Measurements from ENCODE around the gene CCPG1.

CCPG1 gene

DNA sequence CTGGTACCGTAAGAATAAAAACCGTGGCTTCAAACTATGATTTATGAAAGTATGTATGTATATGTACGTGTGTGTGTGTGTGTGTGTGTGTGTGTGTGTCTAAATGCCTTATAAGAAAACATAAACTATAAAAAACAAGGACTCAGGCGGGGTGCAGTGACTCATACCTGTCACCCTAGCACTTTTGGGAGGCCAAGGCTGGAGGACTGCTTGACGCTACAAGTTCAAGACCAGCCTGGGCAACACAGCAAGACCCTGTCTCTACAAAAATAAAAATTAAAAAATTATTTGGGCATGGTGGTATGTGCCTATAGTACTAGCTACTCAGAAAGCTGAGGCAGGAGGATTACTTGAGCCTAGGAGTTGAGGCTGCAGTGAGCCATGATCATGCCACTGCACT lies 29.1 kb downstream of the CCPG1 start:
- Histone ChIP-seq H3K9me3 (ENCODE audit: control insufficient read depth, low read length) (no peaks in the 10 kb centered on the region), H3K4me3 (ENCODE audit: extremely low read depth, insufficient read depth, low read length, poor library complexity, severe bottlenecking) (no peak overlapping the region), H3K4me1 (ENCODE audit: control insufficient read depth, insufficient read depth, low read length, poor library complexity, severe bottlenecking) (no peaks in the 10 kb centered on the region), H3K27ac (ENCODE audit: low read depth, low read length, severe bottlenecking) (no peak overlapping the region), H3K36me3 (ENCODE audit: control insufficient read depth, insufficient read depth, low read length) (peaks cover 15% of the 10 kb centered on the region)
- WGBS, 2 experiments (ENCODE audit: insufficient coverage in 2 of 2) = 95% methylated on average over 3 of the region's 5 CpGs; no CpG with 5 or more reads in 1 of the 2 experiments

DNA sequence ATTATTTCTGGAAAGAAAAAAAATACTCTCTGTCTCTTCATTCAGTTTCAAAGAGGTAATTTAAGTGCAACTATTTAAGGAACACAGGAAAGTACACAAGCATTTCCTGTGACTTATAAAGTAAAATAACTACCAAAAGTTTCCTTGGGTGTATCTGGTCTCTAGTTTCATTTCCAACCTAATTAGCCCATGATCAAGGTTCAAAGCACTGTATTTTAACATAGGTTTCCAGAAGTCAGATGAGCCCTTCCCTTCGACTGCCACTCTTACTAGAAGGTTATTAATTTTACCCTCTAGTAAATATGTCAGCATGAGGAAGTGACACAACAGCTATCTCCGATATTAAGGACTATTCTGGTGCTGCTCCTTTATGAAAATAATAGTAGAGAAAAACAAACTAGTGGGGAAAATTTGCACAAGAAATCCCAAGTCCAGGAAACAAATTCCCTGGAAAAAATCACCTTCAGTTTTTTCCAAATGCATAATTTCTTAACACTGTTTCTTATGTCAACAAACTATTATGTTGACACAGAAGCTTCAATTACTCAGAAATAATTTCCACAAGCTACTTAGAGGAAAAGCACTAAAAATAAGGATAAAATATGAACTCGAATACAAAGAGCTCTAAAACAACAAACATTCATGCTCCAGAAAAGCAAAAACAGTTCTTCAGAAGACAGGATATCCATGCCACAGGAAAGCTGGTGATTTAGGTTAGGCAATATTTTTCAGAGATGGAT lies 35.3 kb downstream of the CCPG1 start:
- Histone ChIP-seq H3K9me3 (ENCODE audit: control insufficient read depth, low read length) (no peaks in the 10 kb centered on the region), H3K36me3 (ENCODE audit: control insufficient read depth, insufficient read depth, low read length) (no peaks in the 10 kb centered on the region), H3K4me1 (ENCODE audit: control insufficient read depth, insufficient read depth, low read length, poor library complexity, severe bottlenecking) (no peaks in the 10 kb centered on the region), H3K4me3 (ENCODE audit: extremely low read depth, insufficient read depth, low read length, poor library complexity, severe bottlenecking) (no peak overlapping the region), H3K27ac (ENCODE audit: low read depth, low read length, severe bottlenecking) (no peak overlapping the region)
- WGBS, 2 experiments (ENCODE audit: insufficient coverage in 2 of 2) = no CpG with 5 or more reads among the region's 3 CpGs

DNA sequence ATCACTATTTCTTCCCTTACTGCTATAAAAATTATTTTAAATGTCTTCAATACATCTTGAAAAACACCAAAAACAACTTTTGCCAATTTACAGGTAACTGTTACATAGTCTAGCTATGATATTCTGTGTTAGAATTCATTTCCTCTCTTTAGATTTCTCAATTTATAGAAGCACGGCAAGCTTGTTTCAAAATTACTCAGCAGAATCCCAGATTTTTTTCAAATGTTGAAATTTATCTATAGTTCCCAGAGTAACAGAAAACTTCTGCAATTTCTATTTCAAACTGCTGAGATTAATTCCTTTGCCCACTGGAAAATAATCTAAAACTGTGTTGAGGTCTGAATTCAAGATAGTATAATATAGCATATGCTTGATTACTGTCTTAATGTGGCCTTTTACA lies 41.2 kb downstream of the CCPG1 start:
- Histone ChIP-seq H3K36me3 (ENCODE audit: control insufficient read depth, insufficient read depth, low read length) (no peaks in the 10 kb centered on the region), H3K4me1 (ENCODE audit: control insufficient read depth, insufficient read depth, low read length, poor library complexity, severe bottlenecking) (no peaks in the 10 kb centered on the region), H3K9me3 (ENCODE audit: control insufficient read depth, low read length) (no peaks in the 10 kb centered on the region), H3K27ac (ENCODE audit: low read depth, low read length, severe bottlenecking) (no peak overlapping the region), H3K4me3 (ENCODE audit: extremely low read depth, insufficient read depth, low read length, poor library complexity, severe bottlenecking) (no peak overlapping the region)
- WGBS, 2 experiments (ENCODE audit: insufficient coverage in 2 of 2) = no CpG with 5 or more reads among the region's 1 CpG

DNA sequence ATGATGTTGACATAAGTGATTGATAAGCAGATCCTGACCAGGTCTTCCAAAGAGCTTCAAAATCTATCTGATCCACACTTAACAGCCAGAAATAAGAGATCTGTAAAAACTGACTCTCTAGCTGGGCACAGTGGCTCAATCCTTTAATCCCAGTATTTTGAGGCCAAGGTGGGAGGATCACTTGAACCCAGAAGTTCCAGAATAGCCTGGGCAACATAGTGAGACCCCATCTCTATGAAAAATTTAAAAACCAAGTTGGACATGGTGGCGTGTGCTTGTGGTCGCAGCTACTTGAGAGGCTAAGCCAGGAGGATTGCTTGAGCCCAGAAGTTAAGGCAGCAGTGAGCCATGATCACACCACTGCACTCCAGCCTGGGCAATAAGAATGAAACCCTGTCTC lies 45.5 kb downstream of the CCPG1 start:
- 86 to 94% methylated on average over 2 of the region's 2 CpGs for WGBS, 2 experiments (ENCODE audit: insufficient coverage in 2 of 2)
- no peaks in the 10 kb centered on the region for H3K9me3 ChIP-seq (ENCODE audit: control insufficient read depth, low read length)
- no peak overlapping the region for H3K4me3 ChIP-seq (ENCODE audit: extremely low read depth, insufficient read depth, low read length, poor library complexity, severe bottlenecking)
- H3K27ac ChIP-seq (ENCODE audit: low read depth, low read length, severe bottlenecking) = no peak overlapping the region
- no peaks in the 10 kb centered on the region for H3K36me3 ChIP-seq (ENCODE audit: control insufficient read depth, insufficient read depth, low read length)
- H3K4me1 ChIP-seq (ENCODE audit: control insufficient read depth, insufficient read depth, low read length, poor library complexity, severe bottlenecking) = no peaks in the 10 kb centered on the region

DNA sequence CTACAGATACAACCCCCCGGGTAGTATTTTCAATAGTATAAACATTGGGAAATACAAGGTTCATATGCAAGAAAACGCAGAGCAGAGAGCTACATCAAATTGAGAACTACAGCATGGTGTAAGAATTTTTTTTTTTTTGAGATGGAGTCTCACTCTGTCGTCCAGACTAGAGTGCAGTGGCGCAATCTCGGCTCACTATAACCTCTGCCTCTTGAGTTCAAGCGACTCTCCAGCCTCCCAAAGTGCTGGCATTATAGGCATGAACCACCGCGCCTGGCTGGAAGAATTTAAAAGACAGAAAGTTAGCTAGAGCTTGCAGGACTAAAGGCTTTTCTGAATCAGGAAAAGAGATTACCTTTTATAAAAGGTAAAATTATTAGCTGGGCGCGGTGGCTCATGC lies 47.1 kb downstream of the CCPG1 start:
- Histone ChIP-seq H3K4me3 (ENCODE audit: extremely low read depth, insufficient read depth, low read length, poor library complexity, severe bottlenecking) (no peak overlapping the region), H3K27ac (ENCODE audit: low read depth, low read length, severe bottlenecking) (no peak overlapping the region), H3K4me1 (ENCODE audit: control insufficient read depth, insufficient read depth, low read length, poor library complexity, severe bottlenecking) (no peaks in the 10 kb centered on the region), H3K36me3 (ENCODE audit: control insufficient read depth, insufficient read depth, low read length) (no peaks in the 10 kb centered on the region), H3K9me3 (ENCODE audit: control insufficient read depth, low read length) (no peaks in the 10 kb centered on the region)
- WGBS, 2 experiments (ENCODE audit: insufficient coverage in 2 of 2) = 85 to 89% methylated on average over 6 to 7 of the region's 10 CpGs

DNA sequence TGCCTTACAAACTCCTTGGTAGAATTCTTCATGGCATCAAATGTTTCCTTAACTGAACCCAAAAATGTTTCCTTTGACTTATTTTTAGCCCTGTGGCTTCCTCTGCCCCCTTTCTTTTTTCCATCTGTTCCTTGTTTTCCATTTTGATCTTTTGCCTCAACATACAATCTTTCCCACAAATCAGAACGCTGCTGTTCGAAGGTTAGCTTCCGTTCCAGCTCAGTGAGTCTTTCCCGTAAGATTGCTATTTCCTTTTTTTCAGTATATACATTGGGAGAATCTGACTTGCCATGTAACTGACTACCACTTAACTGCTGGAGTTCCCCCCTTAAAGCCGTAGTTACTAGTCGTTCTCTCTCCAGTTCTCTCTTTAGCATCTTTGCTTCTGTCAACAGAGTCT lies 47.9 kb downstream of the CCPG1 start:
- 78 to 86% methylated on average over 5 of the region's 6 CpGs for WGBS, 2 experiments (ENCODE audit: insufficient coverage in 2 of 2)
- H3K9me3 ChIP-seq (ENCODE audit: control insufficient read depth, low read length) = no peaks in the 10 kb centered on the region

DNA sequence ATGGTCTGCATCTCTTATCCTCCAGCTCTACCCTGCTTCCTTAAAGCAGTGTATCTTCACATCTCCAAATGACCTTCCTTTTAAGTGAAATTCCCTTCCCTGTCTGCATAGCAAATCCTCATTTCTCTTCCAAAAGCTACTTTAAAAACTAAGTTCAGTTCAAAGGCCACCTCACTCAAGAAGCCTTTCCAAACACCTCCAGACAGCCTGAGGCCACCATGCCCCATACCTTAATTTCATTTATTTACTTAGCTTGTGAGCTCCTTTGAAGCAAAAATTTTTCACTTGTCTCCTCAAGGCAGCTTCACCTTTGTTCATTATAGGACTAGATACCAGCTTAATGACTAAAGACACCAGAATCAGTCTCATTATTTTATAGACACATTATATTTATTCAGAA lies 49.7 kb downstream of the CCPG1 start:
- Histone ChIP-seq H3K4me3 (ENCODE audit: extremely low read depth, insufficient read depth, low read length, poor library complexity, severe bottlenecking) (no peak overlapping the region), H3K4me1 (ENCODE audit: control insufficient read depth, insufficient read depth, low read length, poor library complexity, severe bottlenecking) (no peaks in the 10 kb centered on the region), H3K36me3 (ENCODE audit: control insufficient read depth, insufficient read depth, low read length) (no peaks in the 10 kb centered on the region), H3K27ac (ENCODE audit: low read depth, low read length, severe bottlenecking) (no peak overlapping the region), H3K9me3 (ENCODE audit: control insufficient read depth, low read length) (no peaks in the 10 kb centered on the region)

More for the DNA sequence above, 47.9 kb downstream of the CCPG1 start:
- no peak overlapping the region for H3K27ac ChIP-seq (ENCODE audit: low read depth, low read length, severe bottlenecking)
- no peaks in the 10 kb centered on the region for H3K4me1 ChIP-seq (ENCODE audit: control insufficient read depth, insufficient read depth, low read length, poor library complexity, severe bottlenecking)
- no peaks in the 10 kb centered on the region for H3K36me3 ChIP-seq (ENCODE audit: control insufficient read depth, insufficient read depth, low read length)
- H3K4me3 ChIP-seq (ENCODE audit: extremely low read depth, insufficient read depth, low read length, poor library complexity, severe bottlenecking) = no peak overlapping the region

DNA sequence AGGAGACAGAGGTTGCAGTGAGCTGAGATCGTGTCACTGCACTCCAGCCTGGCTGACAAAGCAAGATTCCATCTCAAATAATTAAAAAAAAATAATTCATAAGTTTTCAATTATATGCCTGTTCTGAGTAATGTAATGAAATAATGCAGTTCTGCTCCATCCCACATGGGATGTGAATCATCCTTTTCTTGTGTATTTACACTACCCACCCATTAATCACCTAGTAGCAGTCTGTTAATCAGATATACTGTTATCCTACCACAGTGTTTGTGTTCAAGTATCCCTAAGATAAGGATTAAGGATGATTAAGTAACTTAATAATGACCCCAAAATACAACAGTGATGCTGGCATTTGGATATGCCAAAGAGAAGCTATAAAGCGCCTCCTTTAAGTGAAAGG lies 50.4 kb downstream of the CCPG1 start:
- H3K4me3 ChIP-seq (ENCODE audit: extremely low read depth, insufficient read depth, low read length, poor library complexity, severe bottlenecking) = no peak overlapping the region
- H3K36me3 ChIP-seq (ENCODE audit: control insufficient read depth, insufficient read depth, low read length) = no peaks in the 10 kb centered on the region
- H3K4me1 ChIP-seq (ENCODE audit: control insufficient read depth, insufficient read depth, low read length, poor library complexity, severe bottlenecking) = no peaks in the 10 kb centered on the region
- no peaks in the 10 kb centered on the region for H3K9me3 ChIP-seq (ENCODE audit: control insufficient read depth, low read length)
- no CpG with 5 or more reads among the region's 2 CpGs for WGBS, 2 experiments (ENCODE audit: insufficient coverage in 2 of 2)
- H3K27ac ChIP-seq (ENCODE audit: low read depth, low read length, severe bottlenecking) = no peak overlapping the region

DNA sequence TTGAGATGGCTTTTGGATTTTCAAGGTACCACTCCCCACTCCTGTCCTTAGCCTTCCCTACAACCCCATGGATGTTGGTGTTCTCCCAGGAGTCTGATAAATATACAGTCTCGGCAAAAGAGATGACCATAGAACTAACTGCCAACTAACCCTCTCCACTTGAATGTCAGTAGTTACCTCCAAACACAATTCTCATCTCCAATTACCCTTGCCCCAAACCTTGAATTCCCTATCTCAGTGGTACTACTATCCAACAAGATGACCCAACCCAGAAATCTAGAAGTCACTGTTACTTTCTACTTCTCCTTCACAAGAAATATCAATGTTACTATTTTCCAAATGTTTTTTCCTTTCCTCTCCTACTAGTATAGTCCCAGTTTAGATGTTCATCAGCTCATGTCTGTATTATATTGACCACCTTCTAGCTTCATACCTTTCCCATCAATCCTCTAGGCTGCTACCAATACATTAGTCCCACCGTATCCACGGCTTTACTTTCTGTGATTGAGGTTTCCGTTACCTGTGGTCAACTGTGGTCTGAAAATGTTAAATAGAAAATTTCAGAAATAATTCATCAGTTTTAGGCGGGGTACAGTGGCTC lies 51.1 kb downstream of the CCPG1 start:
- Histone ChIP-seq H3K4me3 (ENCODE audit: extremely low read depth, insufficient read depth, low read length, poor library complexity, severe bottlenecking) (no peak overlapping the region), H3K4me1 (ENCODE audit: control insufficient read depth, insufficient read depth, low read length, poor library complexity, severe bottlenecking) (no peaks in the 10 kb centered on the region), H3K27ac (ENCODE audit: low read depth, low read length, severe bottlenecking) (no peak overlapping the region), H3K36me3 (ENCODE audit: control insufficient read depth, insufficient read depth, low read length) (no peaks in the 10 kb centered on the region), H3K9me3 (ENCODE audit: control insufficient read depth, low read length) (no peaks in the 10 kb centered on the region)
- 100% methylated on average over 2 of the region's 5 CpGs; no CpG with 5 or more reads in 1 of the 2 experiments for WGBS, 2 experiments (ENCODE audit: insufficient coverage in 2 of 2)

DNA sequence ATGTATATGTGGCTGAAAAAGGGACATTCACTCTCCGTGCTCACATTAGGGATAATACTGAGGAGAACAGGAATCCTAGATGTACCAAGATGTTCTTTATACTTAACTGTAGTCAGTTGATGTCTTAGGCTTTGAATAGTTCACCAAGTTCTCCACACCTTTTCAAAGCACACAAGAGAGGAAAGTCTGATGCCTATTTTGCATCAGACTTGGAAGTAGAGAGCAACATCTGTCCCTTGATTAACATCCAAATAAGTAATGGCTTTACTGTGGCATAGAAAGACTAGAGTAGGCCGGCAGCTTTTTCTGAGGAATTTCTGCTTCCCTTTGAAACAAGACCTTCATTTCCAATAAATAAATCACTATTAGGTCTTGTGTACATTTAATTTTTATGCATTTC lies 55.1 kb downstream of the CCPG1 start:
- no CpG with 5 or more reads among the region's 2 CpGs for WGBS, 2 experiments (ENCODE audit: insufficient coverage in 2 of 2)
- no peak overlapping the region for H3K27ac ChIP-seq (ENCODE audit: low read depth, low read length, severe bottlenecking)
- H3K36me3 ChIP-seq (ENCODE audit: control insufficient read depth, insufficient read depth, low read length) = no peaks in the 10 kb centered on the region
- H3K4me3 ChIP-seq (ENCODE audit: extremely low read depth, insufficient read depth, low read length, poor library complexity, severe bottlenecking) = no peak overlapping the region
- no peaks in the 10 kb centered on the region for H3K4me1 ChIP-seq (ENCODE audit: control insufficient read depth, insufficient read depth, low read length, poor library complexity, severe bottlenecking)
- no peaks in the 10 kb centered on the region for H3K9me3 ChIP-seq (ENCODE audit: control insufficient read depth, low read length)

DNA sequence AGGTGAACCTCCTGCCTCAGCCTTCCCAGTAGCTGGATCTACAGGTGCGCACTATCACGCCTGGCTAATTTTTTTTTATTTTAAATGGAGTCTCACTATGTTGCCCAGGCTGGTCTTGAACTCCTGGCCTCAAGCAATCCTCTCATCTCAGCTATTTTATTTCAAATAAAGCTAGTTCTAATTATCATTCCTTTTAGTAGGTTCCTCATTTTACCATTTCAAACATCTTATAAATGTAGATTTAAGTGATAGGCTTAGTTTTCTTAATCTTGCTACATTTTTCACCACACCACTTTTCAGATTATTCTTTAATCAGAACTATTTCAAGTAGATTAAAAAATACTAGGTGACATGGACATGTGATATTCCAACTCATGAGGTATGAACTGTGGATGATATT lies 58.9 kb downstream of the CCPG1 start:
- no peaks in the 10 kb centered on the region for H3K9me3 ChIP-seq (ENCODE audit: control insufficient read depth, low read length)
- no peak overlapping the region for H3K4me3 ChIP-seq (ENCODE audit: extremely low read depth, insufficient read depth, low read length, poor library complexity, severe bottlenecking)
- peaks cover 4% of the 10 kb centered on the region for H3K36me3 ChIP-seq (ENCODE audit: control insufficient read depth, insufficient read depth, low read length)
- no peak overlapping the region for H3K27ac ChIP-seq (ENCODE audit: low read depth, low read length, severe bottlenecking)
- 100% methylated on average over 2 of the region's 2 CpGs; no CpG with 5 or more reads in 1 of the 2 experiments for WGBS, 2 experiments (ENCODE audit: insufficient coverage in 2 of 2)
- H3K4me1 ChIP-seq (ENCODE audit: control insufficient read depth, insufficient read depth, low read length, poor library complexity, severe bottlenecking) = peaks cover 4% of the 10 kb centered on the region

Data from mesodermal cell (in vitro differentiated cells).